Mammary epithelial cell (primary cell): ENCODE measurements around the gene CCDC197.

Source experiments
- CTCF ChIP-seq, 2 donors: IDR thresholded peaks in 1 of 2; conservative IDR thresholded peaks in 1 of 2; 2 replicates each; pipeline ENCODE4 v1.5.1; 2011 to 2012; ENCODE audit warnings: inconsistent platforms in 2 of 2, low read length in 2 of 2, mild to moderate bottlenecking in 2 of 2, control low read depth in 1 of 2, low read depth in 1 of 2; ENCODE audit not compliant: insufficient read depth in 1 of 2; ENCODE audit errors: extremely low read depth in 1 of 2
- EZH2 ChIP-seq: IDR thresholded peaks from 2 replicates; pipeline ENCODE4 v1.6.1; 2012; ENCODE audit warnings: low read length, inconsistent platforms, borderline replicate concordance

DNA sequence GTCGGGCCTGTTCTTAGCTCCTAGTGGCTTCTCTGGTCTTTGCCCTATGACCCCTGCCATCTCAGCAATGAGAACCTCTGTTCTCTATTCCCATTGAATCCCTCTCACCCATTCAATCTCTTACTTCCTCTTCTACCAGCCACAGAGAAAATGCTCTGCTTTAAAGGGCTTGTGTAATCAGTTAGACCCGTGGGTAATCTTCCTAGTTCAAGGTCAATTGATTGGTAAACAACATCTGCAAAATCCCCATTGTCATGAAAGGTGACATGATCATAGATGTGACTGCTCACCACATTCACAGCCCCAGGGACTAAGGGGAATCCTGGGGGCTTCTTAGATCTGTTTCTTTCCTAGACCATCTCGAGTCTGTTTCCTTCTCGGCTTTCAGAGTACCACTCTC lies 7.2 kb upstream of the CCDC197 start:
- TF ChIP-seq CTCF (conservative IDR thresholded peaks at IDR 0.05 in 1 of 2, IDR thresholded peaks at IDR 0.05 in 1 of 2; ENCODE audit: extremely low read depth in 1 of 2, insufficient read depth in 1 of 2, low read depth in 1 of 2, low read length in 2 of 2) (no peak), EZH2 (no peak)
